Mononuclear cell (primary cell): ENCODE results near the gene SLC22A1. TPM values are rescaled to one million over a fixed set of nuclear protein-coding genes. Genes with fewer than 3 reads are reported as not detected.
"Not testable (repeated sequence)": the region's sequence is repeated elsewhere in the genome, so short reads cannot be mapped to it uniquely, and the experiment has no call there.

ENCODE experiments used
- H3K27me3 ChIP-seq: 2 replicates; pipeline ENCODE4 v1.6.0; 2011; ENCODE audit warnings: low read length, control low read depth; ENCODE audit not compliant: insufficient read depth
- H3K4me1 ChIP-seq: 2 replicates; pipeline ENCODE4 v1.5.1; 2011; ENCODE audit warnings: mild to moderate bottlenecking, low read length, control low read depth; ENCODE audit not compliant: insufficient read depth
- H3K4me3 ChIP-seq: 2 replicates; pipeline ENCODE4 v1.5.1; 2011; ENCODE audit warnings: mild to moderate bottlenecking, low read length, moderate library complexity
- H3K9me3 ChIP-seq: 2 replicates; pipeline ENCODE4 v1.5.1; 2011; ENCODE audit warnings: low read depth, mild to moderate bottlenecking, control low read depth, low read length
- total RNA-seq: library from RNA; depleted of rRNA; stranded (reverse); fragments of >200 nt; gene quantifications from one replicate; pipeline ENCODE4 v1.2.3, GENCODE V29; 2012

SLC22A1 gene
- total RNA-seq, 1 donor: 0.21 TPM

DNA sequence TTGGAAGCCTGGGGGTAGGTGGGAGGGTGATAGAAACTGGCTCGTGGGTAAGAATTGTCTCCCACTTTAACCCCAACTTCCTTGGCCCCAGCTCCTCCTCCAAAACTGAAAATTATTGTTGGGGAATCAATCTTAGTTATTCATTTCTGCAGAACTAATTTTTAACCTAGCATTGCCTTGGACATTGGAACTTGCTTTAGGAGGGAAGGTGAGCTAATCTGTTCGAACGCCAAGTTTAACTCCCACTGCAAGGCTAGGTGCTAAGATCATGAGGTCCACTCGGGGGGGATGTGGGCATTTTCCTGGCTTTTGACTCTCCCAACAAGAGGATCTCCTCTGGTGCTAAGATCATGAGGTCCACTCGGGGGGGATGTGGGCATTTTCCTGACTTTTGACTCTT is 3.5 kb downstream of the SLC22A1 start:
- not testable (repeated sequence) for H3K27me3 ChIP-seq, H3K4me3 ChIP-seq, H3K4me1 ChIP-seq, H3K9me3 ChIP-seq

DNA sequence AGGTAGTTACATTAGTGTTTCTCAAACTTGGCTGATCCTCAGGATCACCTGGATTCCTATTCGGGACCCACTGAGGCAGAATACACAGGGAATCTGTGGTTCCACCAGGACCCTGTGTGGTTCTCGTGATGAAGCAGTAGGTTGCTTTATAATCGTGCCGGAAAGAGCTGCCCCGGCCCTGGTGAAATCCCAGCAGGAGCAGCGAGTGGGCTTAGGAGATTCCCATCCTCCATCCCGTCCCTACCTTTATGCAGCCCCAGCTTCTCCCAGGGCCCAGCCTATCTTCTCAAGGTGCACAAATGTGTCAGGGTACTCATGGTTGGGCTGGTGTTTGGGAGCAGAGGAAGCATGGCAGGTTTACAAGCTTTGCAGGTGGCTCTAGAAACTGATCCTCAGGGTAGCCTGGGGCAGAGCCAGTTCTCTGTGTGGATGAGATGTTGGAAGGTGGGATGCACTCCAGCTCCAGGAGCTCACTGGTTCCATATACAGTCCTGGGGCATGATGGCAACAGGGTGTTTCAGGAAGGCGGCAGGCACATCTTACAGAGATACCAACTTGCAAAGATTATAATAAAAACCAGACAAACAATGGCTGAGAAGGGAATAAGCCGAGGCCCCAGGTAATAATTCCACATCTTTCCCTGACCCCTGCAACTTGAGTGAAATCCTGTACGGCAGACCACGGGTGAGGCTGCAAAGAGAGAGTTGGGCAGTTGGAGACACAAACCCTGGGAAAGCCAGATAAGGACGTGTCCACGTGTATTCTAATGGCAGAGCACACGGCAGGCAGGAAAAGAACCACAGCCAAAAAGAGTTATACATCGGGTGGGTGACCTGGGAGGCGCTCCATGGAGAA is 5.9 kb downstream of the SLC22A1 start:
- Histone ChIP-seq H3K4me1 (no peaks in the 10 kb centered on the region), H3K9me3 (no peaks in the 10 kb centered on the region), H3K27me3 (no peaks in the 10 kb centered on the region), H3K4me3 (no peak overlapping the region)

GRCh38 chr6:160128125-160128683 is 6.6 kb downstream of the SLC22A1 start:
- Histone ChIP-seq H3K4me1 (no peaks in the 10 kb centered on the region), H3K27me3 (no peaks in the 10 kb centered on the region), H3K4me3 (no peak overlapping the region), H3K9me3 (no peaks in the 10 kb centered on the region)

- H3K4me3 ChIP-seq: no peak overlapping the region
- H3K27me3 ChIP-seq: no peaks in the 10 kb centered on the region
These were observed 7.4 kb downstream of the SLC22A1 start for GRCh38 chr6:160128879-160129516.

GRCh38 chr6:160129881-160130615 is 8.4 kb downstream of the SLC22A1 start:
- H3K4me1 ChIP-seq: no peaks in the 10 kb centered on the region
- no peaks in the 10 kb centered on the region for H3K9me3 ChIP-seq
- H3K4me3 ChIP-seq: no peak overlapping the region
- no peaks in the 10 kb centered on the region for H3K27me3 ChIP-seq

More at GRCh38 chr6:160128879-160129516, 7.4 kb downstream of the SLC22A1 start:
- Histone ChIP-seq H3K4me1 (no peaks in the 10 kb centered on the region), H3K9me3 (no peaks in the 10 kb centered on the region)

DNA sequence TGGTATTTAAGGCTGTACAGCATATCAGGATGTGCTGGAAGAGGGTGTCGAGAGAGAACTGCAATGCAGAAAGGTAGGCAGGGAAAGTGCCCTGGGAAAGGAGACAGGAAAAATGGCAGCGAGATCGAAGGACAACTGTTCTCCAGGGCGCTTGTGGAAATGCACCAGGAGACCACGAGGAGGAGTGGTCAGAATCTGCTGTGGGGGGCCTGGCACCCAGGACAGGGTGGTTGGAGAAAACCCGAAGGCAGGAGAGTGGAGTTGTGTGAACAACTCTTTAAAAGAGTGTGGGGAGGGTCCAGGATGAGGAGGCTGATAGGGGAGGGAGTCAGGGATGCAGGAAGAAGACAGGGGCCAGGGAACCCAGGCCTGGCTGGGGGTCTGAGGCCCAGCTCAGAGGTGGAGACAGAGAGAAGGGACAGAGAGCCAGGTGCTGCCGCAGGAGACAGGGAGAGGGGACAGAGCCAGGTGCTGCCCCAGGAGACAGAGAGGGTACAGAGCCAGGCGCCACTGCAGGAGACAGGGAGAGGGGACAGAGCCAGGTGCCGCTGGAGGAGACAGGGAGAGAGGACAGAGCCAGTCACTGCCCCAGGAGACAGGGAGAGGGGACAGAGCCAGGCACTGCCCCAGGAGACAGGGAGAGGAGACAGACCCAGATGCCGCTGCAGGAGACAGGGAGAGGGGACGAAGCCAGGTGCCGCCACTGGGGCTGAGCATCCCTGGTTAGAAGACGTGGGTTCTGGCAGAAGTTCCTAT is 9.3 kb downstream of the SLC22A1 start:
- no peak overlapping the region for H3K4me3 ChIP-seq

DNA sequence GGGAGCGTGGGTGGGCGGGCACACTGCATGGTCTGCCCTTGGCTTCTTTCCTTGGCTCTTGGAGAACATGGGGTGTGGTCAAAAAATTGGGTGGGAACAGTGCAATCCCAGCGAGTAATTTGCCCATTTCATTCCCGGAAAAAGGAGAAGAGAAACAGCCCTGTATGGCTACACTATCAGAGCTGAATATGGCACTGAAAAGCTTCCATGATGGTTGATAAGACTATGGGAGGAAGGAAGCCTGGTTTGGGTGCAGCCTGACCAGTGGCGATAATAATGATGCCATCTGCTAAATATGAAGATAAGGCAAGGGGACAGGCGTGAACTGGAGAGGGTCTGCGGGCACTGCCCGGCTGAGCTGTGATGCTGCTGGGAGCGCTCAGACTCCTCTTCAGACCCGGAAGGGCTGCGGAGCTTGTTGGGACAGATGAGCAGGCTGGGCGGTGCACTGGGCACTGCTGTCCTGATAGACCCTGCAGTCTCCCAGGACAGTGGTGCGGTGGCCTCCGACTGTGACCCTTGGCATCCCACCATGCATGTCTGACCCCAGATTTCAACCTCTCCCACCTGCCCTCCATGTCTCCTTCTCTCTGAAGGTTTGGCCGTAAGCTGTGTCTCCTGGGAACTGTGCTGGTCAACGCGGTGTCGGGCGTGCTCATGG is 10.2 kb downstream of the SLC22A1 start:
- no peaks in the 10 kb centered on the region for H3K27me3 ChIP-seq
- H3K9me3 ChIP-seq: no peaks in the 10 kb centered on the region
- no peak overlapping the region for H3K4me3 ChIP-seq
- H3K4me1 ChIP-seq: no peaks in the 10 kb centered on the region

More for the DNA sequence above, 9.3 kb downstream of the SLC22A1 start:
- H3K9me3 ChIP-seq: no peaks in the 10 kb centered on the region
- no peaks in the 10 kb centered on the region for H3K4me1 ChIP-seq
- no peaks in the 10 kb centered on the region for H3K27me3 ChIP-seq

DNA sequence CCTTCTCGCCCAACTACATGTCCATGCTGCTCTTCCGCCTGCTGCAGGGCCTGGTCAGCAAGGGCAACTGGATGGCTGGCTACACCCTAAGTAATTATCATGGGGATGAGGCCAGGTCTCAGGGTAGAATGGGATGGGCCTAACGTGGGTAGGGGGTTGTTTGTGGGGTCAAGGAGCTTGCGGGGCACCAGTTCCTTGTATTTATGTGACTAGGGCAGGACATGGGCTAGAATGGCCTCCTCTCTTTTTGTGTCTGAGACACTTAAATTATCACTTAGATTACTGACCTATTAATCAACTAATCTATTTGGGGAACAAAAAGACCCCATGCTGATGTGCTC is 10.7 kb downstream of the SLC22A1 start:
- Histone ChIP-seq H3K4me3 (no peak overlapping the region), H3K9me3 (no peaks in the 10 kb centered on the region), H3K27me3 (no peaks in the 10 kb centered on the region), H3K4me1 (no peaks in the 10 kb centered on the region)

- no peaks in the 10 kb centered on the region for H3K9me3 ChIP-seq
- H3K27me3 ChIP-seq: no peaks in the 10 kb centered on the region
- no peaks in the 10 kb centered on the region for H3K4me1 ChIP-seq
- H3K4me3 ChIP-seq: no peak overlapping the region
These were observed 11.2 kb downstream of the SLC22A1 start for GRCh38 chr6:160132776-160133338.

GRCh38 chr6:160133441-160134336 is 12.1 kb downstream of the SLC22A1 start:
- Histone ChIP-seq H3K27me3 (no peaks in the 10 kb centered on the region), H3K9me3 (no peaks in the 10 kb centered on the region), H3K4me3 (no peak overlapping the region), H3K4me1 (no peaks in the 10 kb centered on the region)

DNA sequence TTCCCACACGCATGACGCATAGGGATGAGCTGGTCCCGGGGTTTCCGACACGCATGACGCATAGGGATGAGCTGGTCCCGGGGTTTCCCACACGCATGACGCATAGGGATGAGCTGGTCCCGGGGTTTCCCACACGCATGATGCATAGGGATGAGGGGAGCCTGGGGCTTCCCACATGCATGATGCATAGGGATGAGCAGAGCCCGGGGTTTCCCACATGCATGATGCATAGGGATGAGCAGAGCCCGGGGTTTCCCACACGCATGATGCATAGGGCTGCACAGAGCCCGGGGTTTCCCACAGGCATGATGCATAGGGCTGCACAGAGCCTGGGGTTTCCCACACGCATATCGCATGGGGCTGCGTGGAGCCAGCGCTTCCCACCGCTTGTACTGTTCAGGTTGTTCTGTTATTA is 12.7 kb downstream of the SLC22A1 start:
- H3K4me1 ChIP-seq, H3K9me3 ChIP-seq, H3K27me3 ChIP-seq, H3K4me3 ChIP-seq: not testable (repeated sequence)

GRCh38 chr6:160134779-160135547 is 13.3 kb downstream of the SLC22A1 start:
- Histone ChIP-seq H3K27me3 (no peaks in the 10 kb centered on the region), H3K4me1 (no peaks in the 10 kb centered on the region), H3K9me3 (no peaks in the 10 kb centered on the region)

More at GRCh38 chr6:160134779-160135547, 13.3 kb downstream of the SLC22A1 start:
- H3K4me3 ChIP-seq: no peak overlapping the region
